Activated T-helper 9 cell treated with anti-CD3 and anti-CD28 coated beads, Interleukin-2, amount 50 U/mL, for 16 hours (primary cell): ENCODE results near the gene SNX9.
"Not testable (repeated sequence)": the region's sequence is repeated elsewhere in the genome, so short reads cannot be mapped to it uniquely, and the experiment has no call there.

ENCODE experiments used
- DNase-seq: peaks from one replicate; pipeline ENCODE4 v3.0.0-alpha.2; 2020; ENCODE audit warnings: low read depth

SNX9 gene

GRCh38 chr6:157887892-157888291 is 64.8 kb downstream of the SNX9 start:
- no peak for DNase-seq

GRCh38 chr6:157891544-157892362 is 68.7 kb downstream of the SNX9 start:
- no peak for DNase-seq

GRCh38 chr6:157892363-157892877 is 69.4 kb downstream of the SNX9 start:
- DNase-seq = no peak

- DNase-seq = peak; percentile 16
Observed at GRCh38 chr6:157893238-157893637, 70.2 kb downstream of the SNX9 start.

- DNase-seq = no peak
Observed at GRCh38 chr6:157895585-157895984, 72.5 kb downstream of the SNX9 start.

GRCh38 chr6:157896932-157897331 is 73.9 kb downstream of the SNX9 start:
- no peak for DNase-seq

- DNase-seq = no peak
Observed at GRCh38 chr6:157898169-157898568, 75.1 kb downstream of the SNX9 start.

- no peak for DNase-seq
Observed at GRCh38 chr6:157898640-157899039, 75.6 kb downstream of the SNX9 start.

- DNase-seq = not testable (repeated sequence)
Observed at GRCh38 chr6:157900262-157900661, 77.2 kb downstream of the SNX9 start.

GRCh38 chr6:157900751-157901150 is 77.7 kb downstream of the SNX9 start:
- not testable (repeated sequence) for DNase-seq

- no peak for DNase-seq
Observed at GRCh38 chr6:157904999-157905398, 82.0 kb downstream of the SNX9 start.

GRCh38 chr6:157905590-157906342 is 82.7 kb downstream of the SNX9 start:
- DNase-seq = no peak

GRCh38 chr6:157906537-157907061 is 83.6 kb downstream of the SNX9 start:
- DNase-seq = no peak

GRCh38 chr6:157907651-157908050 is 84.6 kb downstream of the SNX9 start:
- no peak for DNase-seq

- no peak for DNase-seq
Observed at GRCh38 chr6:157908369-157909281, 85.6 kb downstream of the SNX9 start.

GRCh38 chr6:157909282-157909664 is 86.2 kb downstream of the SNX9 start:
- no peak for DNase-seq

GRCh38 chr6:157911278-157911677 is 88.2 kb downstream of the SNX9 start:
- no peak for DNase-seq

GRCh38 chr6:157911786-157912185 is 88.7 kb downstream of the SNX9 start:
- no peak for DNase-seq

GRCh38 chr6:157912326-157912725 is 89.3 kb downstream of the SNX9 start:
- no peak for DNase-seq

- no peak for DNase-seq
Observed at GRCh38 chr6:157921685-157922367, 98.8 kb downstream of the SNX9 start.

- no peak for DNase-seq
Observed at GRCh38 chr6:157925771-157926170, 102.7 kb downstream of the SNX9 start.
